ENCODE measurements around the gene CLIC1.

Gene CLIC1

DNA sequence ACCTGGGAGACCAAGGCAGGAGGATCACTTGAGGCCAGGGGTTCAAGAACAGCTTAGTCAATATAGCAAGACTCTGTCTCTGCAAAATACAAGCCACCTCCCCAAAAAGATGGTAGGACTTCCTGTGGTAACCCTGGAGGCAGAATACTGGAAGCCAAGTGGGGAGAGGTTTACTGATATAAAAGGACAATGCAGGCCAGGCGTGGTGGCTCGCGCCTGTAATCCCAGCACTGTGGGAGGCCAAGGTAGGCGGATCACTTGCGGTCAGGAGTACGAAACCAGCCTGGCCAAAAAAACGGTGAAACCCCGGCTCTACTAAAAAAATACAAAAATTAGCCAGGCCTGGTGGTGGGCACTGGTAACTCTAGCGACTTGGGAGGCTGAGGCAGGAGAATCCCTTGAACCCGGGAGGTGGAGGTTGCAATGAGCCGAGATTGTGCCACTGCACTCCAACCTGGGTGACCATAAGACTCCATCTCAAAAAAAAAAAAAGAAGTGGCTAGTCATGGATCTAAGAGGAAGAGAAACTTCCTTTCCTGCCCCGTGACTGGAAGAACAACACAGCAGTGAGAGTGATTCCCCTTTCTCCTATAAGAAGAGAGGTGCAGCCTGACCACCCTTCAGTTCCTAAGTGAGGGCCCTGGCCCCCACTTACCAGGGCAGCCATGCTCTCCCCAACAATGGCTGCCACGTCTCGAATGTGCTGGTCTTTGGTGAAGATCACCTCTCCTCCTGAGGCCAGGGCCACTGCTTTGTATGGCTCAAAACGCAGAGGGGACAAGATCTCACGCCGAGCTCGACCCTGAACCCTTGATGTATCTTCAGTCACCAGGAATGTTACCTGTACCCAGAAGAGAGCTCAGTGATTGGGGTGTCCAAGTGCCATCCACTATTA, 32.3 kb upstream of the CLIC1 start:
- DNase-seq (ENCODE audit: low read depth) = no peak

DNA sequence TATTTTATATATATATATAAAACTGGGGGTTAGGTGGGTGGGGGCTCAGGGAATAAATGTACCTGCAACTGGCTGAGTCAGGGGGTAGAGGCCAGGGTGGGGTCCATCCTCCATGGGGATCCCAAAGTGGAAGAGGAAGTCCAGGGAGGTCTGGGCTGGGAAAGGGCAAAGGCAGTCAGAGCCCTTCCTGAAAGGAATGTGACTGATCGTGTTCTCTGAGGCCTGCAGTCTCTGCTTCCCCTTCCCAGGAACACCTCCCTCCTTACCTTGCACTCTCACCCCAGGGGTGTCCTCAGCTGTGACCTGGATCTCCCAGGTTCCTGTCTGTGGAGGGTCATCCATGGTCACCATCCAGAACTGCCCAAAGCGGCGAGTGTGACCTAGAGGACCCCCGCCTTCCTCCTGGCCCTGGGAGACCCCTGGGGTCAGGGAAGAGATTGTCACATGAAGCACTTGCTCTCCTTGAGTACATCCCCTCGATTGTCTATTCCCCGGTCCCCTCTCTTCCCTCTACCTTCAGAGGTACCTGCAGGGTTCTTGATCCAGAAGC, 30.8 kb upstream of the CLIC1 start:
- DNase-seq (ENCODE audit: low read depth) = no peak

DNA sequence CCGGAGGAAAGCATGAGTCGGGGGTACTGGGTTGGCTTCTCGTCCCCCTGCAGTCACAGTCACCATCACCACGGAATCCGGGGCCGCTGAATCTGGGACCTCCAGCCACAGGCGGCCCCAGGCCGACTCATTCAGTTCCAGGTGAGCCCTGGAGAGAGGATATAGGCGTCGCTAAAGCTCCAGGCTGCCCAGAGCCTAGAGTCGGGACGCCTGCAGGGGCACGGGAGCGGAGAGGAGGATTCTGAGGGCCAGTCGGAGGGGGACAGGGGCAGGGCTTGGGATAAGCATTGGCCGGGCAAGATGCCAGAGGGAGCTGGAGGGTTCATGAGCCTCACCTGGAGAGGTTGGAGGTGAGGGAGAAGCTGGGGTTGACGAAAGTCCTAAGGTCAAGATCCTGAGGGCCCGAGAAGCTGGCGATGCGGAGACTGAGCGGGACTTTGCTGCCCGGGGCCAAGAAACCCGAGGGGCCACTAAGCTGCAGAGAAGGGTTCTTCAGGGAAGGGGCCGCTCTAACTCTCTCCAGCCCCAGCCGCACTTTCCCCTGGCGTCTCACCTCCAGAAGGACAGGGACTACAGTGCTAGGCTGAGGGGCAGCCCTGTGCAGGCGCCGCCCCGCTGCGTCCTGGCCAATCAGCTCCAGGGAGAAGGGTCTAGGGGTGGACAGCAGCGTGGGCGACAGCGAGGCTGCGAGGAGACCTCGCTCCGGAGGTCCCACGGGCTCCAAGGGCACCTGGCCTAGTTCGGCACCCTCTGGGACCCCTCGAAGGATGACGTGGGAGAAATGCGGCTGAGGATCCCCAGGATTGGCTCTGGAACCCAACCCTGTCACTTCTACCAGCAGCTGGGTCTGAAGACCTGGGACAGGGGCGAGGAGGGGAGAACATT, 29.8 kb upstream of the CLIC1 start:
- DNase-seq (ENCODE audit: low read depth) = no peak

DNA sequence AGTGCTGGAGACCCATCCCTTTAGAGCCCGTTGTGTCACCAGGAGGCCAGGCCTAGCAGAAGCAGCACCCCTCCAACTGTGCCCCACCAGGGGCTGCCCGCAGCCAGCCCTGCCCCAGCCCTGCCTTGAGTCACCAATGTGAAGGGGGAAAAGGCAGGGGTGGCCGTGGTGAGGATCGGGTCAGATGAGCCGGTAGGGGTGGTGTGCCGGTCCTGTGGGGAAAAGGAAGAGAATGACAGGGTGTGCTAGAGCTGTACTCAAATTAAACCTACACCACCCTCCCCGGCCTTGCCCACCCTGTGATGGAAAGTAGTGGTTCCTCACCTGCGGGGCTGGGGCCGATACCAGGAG, 29.2 kb upstream of the CLIC1 start:
- no peak for DNase-seq (ENCODE audit: low read depth)

DNA sequence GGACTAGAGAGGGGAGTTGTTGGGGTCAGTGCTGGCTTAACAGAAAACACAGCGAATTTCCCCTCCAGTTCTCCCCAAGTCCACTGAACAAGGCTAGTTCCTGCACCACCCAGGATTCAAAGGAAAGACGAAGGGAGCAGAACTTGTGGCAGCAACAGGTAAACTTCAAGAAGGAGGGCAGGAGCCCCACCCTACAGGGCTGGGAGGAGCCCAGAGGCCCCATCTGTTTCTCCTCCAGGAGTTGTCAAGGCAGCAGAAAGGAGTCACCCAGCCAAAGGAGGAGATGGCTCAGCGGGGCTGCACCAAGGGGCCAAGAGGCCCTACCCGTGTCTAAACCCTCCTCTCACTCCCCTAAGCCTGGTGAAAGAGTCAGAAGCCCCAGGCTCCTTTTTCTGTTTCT, 27.9 kb upstream of the CLIC1 start:
- no peak for DNase-seq (ENCODE audit: low read depth)

DNA sequence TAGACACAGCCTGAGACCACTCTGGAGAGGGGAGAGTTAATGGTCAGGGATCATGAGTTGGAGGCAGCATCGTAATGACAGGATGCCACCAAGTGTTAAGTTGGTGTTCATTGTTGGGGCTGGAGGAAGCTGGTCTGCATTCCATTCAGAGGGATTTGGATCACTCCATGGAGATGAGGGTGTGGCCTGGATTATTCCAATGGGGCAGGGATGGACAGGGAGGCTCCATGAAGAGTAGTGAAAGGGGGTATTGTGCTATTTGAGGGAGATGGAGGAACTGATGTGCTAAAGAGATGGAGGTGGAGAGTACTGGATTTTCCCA, 27.2 kb upstream of the CLIC1 start:
- no peak for DNase-seq (ENCODE audit: low read depth)

DNA sequence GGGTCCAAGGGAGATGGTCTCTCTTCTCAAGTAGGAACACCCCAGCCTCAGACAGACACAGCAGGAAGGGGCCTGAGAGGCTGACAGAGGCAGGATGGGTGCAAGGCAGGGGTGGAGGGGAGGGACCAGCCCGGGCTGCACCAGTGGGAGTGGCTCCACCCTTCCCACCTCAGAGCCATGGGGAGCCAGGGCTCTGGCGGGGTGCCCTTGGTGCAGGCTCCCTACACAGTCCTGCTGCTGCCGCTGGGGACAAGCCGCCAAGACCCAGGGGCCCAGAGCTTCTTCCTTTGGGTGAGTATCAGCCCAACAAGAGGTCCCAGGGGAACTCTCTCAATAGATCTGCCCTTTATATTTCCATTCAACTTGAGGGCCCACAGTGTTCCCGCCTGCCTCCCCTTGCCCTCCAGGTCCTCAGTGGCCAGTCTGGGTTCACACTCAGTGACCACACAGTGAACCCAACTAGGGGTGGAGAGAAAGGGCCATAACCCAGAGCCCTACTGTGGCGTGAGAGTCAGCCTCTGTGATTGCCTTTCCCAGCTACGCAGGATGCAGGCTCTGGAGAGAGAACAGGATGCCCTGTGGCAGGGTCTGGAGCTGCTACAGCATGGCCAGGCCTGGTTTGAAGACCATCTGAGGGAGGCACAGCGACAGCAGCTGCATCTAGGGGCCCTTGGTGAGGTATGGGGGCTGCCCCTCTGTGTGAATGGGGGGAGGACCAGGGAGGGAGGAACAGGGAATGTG, 26.7 kb upstream of the CLIC1 start:
- DNase-seq (ENCODE audit: low read depth) = no peak

DNA sequence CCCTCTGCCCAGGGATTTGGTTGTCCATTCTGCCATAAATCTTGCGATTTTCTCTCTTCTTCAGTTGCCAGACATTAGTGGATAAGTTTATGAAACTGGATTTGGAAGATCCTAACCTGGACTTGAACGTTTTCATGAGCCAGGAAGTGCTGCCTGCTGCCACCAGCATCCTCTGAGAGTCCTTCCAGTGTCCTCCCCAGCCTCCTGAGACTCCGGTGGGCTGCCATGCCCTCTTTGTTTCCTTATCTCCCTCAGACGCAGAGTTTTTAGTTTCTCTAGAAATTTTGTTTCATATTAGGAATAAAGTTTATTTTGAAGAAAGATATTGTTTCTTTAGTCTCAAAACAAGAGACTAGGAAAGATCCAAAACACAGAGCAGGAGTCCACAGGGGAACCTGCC, 26.0 kb upstream of the CLIC1 start, which contains the start of gene SAPCD1:
TSS of gene SAPCD1 (plus strand) at position 301 of the 400 bp plus-strand sequence. CDS start 399 bp downstream, outside the sequence.
- no peak for DNase-seq (ENCODE audit: low read depth)

DNA sequence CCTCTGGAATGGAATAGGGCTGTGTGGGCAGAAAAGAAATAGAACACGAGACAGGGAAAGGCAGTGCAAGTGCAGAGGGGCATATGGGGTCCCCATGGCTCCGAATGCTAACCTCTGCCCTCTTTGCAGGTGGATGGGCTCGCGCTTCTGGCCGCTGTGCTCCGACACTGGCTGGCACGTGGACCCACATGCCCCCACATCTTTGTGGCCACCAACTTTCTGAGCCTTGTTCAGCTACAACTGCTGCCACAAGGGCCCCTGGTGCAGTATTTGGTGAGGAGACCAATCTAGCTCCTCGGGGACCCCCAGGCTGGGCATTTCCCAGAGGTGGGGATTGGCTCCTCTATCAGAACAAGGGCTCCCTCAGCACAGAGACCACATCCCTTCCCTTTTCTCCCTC, 25.0 kb upstream of the CLIC1 start:
- no peak for DNase-seq (ENCODE audit: low read depth)

DNA sequence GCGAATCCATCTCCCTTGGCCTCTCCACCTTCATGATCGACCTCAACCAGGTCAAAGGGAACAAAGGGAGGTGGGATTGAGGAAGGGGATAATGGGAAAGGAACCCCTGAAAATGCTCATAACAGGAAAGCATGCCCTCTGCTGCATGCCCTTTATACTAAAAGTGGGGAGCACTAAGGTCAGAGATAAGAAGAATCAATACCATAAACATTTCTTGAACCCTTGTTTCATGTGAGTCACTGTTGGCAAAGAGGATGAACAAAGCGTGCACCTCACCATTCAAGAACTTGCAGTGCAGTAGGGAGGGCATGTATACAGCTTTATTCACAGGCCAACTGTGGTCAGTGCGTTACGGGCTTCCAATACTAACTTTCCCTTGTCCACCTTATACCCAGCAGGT, 24.5 kb upstream of the CLIC1 start:
- no peak for DNase-seq (ENCODE audit: low read depth)

DNA sequence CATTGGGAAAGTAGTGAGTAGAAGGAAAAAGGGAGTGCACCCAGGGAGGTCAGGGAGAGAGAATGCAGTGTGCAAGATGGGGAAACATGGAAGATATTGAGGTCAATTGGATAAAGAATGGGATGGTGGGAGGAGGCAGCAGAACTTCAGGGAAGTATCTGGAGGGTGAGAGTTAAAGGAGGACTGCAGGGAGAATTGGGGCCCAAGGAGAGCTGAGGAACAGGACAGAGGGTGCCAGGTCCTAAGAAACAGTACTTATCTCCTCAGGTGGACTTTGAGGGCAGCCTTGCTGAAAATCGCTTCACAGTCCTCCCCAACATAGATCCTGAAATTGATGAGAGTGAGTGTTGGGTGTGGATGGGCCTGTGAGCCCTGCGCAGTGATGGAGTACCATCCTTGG, 22.0 kb upstream of the CLIC1 start:
- no peak for DNase-seq (ENCODE audit: low read depth)

DNA sequence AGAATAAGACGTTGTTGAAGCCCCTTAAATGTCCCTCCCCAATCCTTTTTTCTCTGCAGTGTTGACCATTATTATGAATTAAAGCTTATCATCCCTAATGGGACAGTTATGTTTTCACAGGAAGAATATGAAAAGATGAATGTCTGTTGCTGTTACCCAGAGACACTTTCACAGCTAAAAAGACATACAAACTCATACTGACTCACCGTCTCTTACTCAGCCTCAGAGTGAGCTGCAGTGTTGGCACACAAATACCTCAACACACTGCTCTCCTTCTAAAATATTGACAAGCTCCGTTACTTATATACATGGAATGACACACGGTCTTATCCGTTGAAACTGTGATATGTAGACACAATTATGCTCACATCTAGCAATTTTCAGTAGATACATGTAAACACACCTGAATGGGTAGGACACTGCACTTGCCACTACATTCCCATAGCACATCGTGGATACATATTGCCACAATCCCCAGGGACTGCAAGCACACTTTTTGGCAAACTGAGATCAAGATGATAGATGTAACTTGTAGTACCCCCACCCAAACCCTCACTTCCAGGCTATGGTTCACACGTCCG, 16.5 kb upstream of the CLIC1 start:
- no peak for DNase-seq (ENCODE audit: low read depth)

DNA sequence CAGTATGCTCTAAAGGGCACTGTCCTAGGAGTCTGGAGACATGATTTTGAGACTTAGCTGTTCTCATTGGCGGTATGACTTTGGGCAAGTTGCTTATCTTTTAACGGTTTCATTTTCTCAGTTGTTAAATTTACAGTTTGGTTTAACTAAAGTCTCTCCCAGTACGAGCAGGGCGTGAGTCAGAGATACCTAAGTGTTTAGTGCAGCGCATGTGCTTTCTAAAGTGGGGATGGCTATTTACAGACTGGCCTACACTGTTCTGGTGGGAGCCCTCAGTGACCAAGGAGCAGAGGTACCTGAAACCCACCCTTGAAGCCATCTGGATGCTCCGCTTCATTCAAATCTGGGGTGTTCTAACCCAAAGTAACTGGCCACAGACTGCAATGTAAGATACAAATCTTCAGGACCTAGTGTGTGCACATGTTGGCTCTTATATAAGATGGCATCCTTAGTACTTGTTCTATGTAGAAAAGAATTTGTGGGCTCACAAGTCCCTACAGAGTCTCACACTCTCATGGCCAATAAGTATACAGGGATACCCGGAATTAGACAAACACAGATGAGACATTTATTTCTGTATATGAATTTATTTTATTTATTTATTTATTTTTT, 14.2 kb upstream of the CLIC1 start:
- DNase-seq (ENCODE audit: low read depth) = no peak

DNA sequence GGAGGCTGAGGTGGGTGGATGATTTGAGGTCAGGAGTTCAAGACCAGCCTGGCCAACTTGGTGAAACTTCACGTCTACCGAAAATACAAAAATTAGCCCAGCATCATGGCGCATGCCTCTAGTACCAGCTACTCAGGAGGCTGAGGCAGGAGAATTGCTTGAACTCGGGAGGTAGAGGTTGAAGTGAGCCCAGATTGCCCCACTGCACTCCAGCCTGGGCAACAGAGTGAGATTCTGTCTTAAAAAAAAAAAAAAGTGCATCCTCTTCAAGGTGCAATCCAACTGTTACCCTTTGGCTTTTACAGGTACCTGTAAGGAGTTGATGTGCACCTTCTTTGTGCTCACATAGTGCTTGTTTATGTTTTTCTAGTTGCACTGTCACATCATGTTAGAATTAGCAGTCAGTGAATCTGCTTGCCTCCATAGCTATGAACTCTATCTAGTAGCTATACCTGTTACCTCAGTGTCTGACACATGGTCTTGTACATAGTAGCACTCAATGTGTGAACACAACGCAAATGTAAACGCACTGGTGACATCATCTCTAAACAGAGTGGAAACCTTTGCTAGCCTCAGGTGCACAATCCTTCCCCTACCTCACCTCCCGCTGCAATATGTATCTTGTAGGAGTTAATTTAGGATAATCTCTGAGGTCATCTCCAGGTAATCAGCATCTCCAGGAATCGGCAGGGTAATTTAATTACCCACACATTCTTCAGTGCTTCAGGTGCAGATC, 13.1 kb upstream of the CLIC1 start:
- DNase-seq (ENCODE audit: low read depth) = no peak

DNA sequence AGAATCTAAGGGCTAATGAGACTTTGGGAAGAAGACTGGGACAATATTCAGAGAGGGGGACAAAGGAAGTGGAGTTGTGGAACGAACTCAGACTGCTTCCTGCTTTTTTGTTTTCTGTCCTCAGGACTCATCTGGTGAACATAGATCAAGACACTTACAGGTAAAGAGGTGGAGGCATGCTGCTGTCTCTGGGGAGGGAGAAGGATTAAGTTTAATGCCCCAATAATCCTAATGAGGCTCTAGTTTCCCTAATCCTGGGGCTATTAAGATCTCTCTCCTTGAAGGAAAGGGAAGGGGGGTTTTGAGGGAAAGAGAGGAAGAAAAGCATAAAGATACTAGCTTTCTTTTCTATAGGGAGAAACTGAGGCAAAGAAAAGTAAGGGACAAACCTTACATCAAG, 8.1 kb upstream of the CLIC1 start:
- no peak for DNase-seq (ENCODE audit: low read depth)

DNA sequence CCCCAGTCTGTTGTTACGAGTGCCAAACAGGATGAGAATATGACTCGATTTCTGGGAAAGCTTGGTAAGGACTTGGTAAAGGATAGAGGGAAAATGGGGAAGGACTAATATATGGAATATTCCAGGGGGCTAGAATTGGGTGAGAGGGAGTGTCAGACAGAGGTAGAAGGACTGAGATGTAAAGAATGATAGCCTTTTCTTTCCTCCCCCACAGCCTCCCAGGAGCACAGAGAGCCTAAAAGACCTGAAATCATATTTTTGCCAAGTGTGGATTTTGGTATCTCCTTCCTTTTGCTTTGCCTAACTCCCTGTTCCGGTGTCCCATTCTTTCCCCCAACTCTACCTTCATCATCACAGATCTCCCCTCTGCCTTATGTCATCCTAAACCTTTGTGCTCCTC, 6.6 kb upstream of the CLIC1 start:
- DNase-seq (ENCODE audit: low read depth) = no peak

DNA sequence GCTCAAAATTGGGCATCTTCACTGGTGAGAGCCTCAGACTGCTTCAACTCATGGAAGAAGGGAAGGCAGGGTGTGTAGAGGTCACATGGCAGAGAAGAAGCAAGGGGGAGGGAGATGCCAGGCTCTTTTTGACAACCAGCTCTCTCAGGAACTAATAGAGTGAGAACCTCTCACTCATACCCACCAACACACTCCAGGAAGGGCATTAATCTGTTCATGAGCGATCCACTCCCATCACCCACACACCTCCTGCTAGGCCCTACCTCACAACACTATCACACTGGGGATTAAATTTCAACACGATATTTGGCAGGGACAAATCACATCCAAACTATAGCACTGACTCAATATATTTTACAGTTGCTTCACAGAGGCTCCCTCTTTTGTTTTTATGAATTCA, 5.5 kb upstream of the CLIC1 start:
- DNase-seq (ENCODE audit: low read depth) = no peak

DNA sequence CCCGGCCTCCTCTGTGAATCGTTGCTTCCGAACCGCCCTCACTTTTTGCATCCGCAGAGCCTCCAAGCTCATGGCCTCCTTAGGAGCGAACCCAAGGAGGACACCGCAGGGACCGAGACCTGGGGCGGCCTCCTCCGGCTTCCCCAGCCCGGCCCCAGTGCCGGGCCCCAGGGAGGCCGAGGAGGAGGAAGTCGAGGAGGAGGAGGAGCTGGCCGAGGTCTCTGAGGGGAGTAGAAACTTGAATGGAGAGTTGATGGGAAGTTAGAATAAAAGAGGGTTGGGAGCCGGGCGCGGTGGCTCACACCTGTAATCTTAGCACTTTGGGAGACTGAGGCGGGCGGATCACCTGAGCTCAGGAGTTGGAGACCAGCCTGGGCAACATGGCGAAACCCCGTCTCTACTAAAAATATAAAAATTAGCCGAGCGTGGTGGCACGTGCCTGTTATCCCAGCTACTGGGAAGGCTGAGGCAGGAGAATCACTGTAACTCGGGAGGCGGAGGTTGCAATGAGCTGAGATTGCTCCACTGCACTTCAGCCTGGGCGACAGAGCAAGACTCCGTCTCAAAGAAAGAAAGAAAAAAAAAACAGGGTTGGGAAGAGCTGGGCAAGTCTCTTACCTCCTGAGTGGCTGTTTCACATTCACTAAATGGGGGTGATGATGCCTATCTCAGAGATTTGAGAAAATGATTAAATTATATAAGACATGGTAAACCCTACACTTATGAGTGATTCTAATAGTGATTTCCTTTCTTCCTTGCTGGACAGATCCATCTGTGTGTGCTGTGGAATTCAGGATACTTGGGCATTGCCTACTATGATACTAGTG, 4.3 kb upstream of the CLIC1 start:
- no peak for DNase-seq (ENCODE audit: low read depth)

DNA sequence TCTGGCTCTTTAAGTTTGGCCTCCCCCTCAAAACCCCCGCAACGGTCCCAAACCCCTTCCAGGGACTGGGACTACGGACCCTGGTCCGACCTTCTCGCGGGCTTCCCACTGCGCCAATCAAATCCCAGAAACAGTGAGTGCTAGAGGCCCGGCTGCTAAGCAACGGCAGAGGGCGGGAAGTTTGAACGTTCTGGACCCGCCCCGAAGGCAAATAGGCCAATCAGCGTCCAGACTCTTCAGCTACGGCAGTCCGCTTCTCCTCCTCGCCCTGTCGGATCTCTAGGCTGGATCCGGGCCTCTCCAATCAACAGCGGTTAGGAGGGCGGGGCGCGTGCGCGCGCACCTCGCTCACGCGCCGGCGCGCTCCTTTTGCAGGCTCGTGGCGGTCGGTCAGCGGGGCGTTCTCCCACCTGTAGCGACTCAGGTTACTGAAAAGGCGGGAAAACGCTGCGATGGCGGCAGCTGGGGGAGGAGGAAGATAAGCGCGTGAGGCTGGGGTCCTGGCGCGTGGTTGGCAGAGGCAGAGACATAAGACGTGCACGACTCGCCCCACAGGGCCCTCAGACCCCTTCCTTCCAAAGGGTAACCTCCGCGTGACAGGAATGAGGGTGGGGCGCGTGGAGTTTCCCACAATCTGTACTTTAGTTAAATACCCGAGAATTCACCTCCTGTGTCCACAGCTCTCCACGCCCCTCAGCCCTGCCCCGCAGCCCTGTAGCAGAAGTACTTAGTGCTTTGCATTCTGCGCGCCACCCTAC, 3.5 kb upstream of the CLIC1 start, which contains the start of gene MSH5:
TSS of gene MSH5 (plus strand) at position 367 of the 758 bp plus-strand sequence. CDS start 462 bp downstream, outside the sequence.
- DNase-seq (ENCODE audit: low read depth) = peak; percentile 91

Measured in T-helper 22 cell (primary cell).